ENCODE results near the gene PTOV1.

Gene PTOV1

DNA sequence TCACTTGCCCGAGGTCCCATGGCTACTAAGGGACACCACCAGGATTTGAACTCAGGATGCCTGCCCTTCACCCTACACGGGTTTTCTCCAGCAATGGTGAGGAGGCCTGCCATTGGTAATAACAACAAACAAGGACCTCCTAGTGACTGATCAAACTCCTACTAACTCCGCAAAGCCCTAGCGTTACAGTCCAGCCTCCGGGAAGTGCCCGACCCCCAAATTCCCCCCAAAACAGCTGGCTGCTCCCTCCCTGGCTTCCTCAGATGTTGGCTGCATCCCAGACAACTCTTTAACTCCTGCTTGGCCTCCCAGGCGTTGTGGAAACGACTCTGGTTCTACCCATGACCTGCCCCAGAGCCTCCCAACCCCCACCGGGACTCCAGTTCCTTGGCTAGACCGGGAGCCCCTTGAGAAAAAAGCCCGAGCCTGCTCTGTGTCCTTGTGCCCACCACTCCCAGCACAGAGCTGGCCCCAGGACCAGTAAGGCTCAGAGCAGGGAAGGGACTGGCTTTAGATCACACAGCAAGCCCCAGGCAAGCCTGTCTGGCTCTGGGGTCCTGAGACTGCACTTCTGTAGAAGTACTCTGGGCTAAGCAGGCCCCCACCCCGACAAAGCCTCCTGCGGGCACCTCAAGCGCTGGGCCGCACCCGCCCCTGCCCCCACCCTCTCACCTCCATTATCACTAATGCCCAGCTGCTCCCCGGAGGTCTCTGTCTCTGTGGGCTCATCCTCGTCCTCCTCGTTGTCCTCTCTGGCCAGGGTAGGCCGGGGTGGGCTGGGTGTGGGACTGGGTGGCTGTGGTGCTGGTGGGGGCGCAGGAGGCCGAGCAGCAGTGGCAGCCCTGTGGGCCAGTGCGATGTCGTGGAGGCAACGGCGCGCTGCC, 21.5 kb downstream of the PTOV1 start:
- TF ChIP-seq, protein P1, sequence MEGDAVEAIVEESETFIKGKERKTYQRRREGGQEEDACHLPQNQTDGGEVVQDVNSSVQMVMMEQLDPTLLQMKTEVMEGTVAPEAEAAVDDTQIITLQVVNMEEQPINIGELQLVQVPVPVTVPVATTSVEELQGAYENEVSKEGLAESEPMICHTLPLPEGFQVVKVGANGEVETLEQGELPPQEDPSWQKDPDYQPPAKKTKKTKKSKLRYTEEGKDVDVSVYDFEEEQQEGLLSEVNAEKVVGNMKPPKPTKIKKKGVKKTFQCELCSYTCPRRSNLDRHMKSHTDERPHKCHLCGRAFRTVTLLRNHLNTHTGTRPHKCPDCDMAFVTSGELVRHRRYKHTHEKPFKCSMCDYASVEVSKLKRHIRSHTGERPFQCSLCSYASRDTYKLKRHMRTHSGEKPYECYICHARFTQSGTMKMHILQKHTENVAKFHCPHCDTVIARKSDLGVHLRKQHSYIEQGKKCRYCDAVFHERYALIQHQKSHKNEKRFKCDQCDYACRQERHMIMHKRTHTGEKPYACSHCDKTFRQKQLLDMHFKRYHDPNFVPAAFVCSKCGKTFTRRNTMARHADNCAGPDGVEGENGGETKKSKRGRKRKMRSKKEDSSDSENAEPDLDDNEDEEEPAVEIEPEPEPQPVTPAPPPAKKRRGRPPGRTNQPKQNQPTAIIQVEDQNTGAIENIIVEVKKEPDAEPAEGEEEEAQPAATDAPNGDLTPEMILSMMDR (conservative IDR thresholded peaks at IDR 0.05; ENCODE audit: low read length): no peak
- no peak overlapping the region for H3K4me3 ChIP-seq (ENCODE audit: low read length)
- DNase-seq (ENCODE audit: low read depth): no peak

DNA sequence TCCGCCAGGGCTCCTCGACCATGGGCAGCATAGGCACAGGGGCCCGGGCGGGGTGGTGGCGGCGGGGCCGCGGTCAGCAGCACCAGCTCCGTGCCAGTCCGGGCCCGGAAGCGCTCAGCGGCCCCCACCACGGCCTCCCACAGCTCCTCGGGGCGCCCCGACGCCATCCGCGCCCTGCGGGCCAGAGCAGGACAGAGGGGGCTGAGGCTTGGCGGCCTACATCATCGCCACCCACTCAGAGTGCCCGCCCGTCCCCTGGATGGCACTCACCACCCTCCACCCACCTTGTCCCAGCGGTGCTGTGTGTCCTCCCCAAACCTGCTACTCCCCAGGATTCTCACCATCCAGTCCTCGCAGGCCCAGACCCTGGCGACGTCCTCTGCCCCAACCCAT, 22.2 kb downstream of the PTOV1 start:
- TF ChIP-seq, protein P1 (conservative IDR thresholded peaks at IDR 0.05; ENCODE audit: low read length): no peak
- DNase-seq (ENCODE audit: low read depth): no peak
- H3K4me3 ChIP-seq (ENCODE audit: low read length): no peak overlapping the region

DNA sequence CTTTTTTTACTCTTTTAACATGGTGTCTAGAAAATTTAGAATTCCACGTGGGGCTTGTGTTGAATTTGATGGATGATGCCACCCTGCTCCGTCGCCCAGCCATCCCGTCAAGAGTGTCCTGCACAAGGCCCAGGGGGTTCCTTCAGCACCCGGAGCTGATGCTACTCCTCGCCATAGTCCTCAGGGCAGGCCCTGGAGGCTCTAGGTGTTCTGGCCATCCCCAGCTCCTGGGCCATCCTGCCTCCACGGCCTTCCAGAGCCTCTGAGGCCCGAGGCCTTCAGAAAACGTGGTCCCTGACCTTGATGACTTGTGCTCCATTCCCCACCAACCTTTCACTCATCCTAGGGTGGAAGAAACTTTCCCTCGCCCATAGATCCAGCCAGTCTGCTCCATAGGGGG, 22.9 kb downstream of the PTOV1 start:
- H3K4me3 ChIP-seq (ENCODE audit: low read length): no peak overlapping the region
- DNase-seq (ENCODE audit: low read depth): no peak
- TF ChIP-seq, protein P1 (conservative IDR thresholded peaks at IDR 0.05; ENCODE audit: low read length): no peak

DNA sequence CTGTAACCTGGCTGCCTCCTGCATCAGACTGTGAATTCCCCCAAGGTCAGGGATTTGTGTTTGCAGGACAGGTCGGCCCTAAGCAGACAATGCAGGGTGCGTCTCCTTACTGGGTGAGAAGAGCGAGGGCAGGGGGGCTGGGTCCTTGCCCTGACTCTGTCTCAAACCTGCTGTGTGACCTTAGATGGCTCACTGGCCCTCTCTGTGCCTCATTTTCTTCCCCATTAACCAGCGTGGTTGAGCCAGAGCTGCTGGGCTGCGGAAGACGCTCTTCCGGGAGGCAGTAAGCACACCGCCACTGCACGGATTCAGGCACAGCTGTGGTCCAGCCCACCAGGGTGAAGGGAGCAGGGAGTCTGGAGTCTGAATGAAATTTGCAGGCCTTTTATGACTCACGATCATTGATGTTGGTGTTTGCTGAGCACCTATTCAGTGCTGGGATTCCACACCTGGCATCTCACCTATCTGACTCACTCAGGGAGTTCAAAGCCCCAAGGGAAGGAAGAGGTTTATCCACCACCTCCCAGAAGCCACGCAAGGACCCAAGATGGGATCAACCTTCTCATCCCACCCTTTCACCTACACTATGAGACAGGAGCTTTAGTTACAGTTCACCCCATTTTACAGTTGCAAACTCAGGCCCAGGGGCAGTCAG, 23.7 kb downstream of the PTOV1 start:
- no peak for DNase-seq (ENCODE audit: low read depth)
- peak overlapping the region; percentile 100 for H3K4me3 ChIP-seq (ENCODE audit: low read length)
- TF ChIP-seq, protein P1 (conservative IDR thresholded peaks at IDR 0.05; ENCODE audit: low read length): no peak

DNA sequence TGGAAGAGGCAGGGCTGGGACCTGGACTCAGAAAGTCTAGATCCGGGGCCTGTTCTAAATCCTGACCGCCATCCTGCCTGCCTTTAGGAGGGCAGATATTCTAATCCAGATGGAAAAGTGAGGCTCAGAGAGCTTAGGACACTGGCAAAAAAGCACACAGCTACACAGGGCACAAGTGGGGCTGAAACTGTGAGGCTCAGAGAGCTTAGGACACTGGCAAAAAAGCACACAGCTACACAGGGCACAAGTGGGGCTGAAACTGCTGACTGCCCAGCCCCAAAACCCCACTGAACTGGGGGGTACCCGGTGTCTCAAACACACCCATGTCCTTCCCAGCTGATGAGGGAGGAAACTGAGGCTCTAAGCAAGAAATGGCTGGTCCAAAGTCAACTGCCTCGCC, 24.2 kb downstream of the PTOV1 start:
- DNase-seq (ENCODE audit: low read depth): no peak
- TF ChIP-seq, protein P1 (conservative IDR thresholded peaks at IDR 0.05; ENCODE audit: low read length): no peak
- H3K4me3 ChIP-seq (ENCODE audit: low read length): peak overlapping the region; percentile 100

DNA sequence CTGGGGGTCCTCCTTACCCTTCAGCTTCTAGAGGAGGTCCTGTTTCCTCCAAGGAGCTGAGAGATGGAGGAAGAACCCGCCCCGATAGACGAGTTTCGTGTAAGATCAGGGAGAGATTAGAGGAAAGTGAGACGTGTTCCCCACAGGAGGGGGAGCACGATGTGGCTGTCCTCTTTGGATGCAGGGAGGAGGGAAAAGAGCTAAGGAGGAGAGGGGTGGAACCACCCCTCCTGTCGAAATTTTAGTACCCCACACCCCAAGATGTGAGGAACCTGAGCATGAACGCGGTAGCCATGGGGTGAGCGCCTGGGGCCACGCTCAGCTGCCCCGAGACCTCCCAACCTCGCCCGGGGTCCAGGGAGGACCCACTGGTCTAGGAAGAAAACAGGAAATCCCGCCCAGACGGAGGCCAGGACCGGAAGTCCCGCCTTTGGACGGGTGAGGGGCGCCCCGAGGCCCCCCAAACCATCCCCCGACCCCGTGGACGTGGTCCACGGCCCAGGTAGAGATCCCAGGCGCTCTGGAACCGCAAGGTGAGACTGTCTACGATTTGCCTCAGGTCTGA, 25.0 kb downstream of the PTOV1 start:
- H3K4me3 ChIP-seq (ENCODE audit: low read length): peak overlapping the region; percentile 100
- TF ChIP-seq, protein P1 (conservative IDR thresholded peaks at IDR 0.05; ENCODE audit: low read length): no peak
- DNase-seq (ENCODE audit: low read depth): peak; percentile 27
